ENCODE results near the gene ABHD17C. TPM values are rescaled to one million over a fixed set of nuclear protein-coding genes. Genes with fewer than 3 reads are reported as not detected.

Gene ABHD17C
- total RNA-seq, 1 experiment from 2014 or later = 11.9 TPM

GRCh38 chr15:80776420-80777045, 81.4 kb downstream of the ABHD17C start:
- DNase-seq (ENCODE audit: unreplicated experiment) = peak; percentile 65
- peaks cover 20% of the 10 kb centered on the region for H3K4me1 Mint-ChIP-seq (ENCODE audit: insufficient read depth, unreplicated experiment)
- no peaks in the 10 kb centered on the region for H3K9me3 Mint-ChIP-seq (ENCODE audit: unreplicated experiment)
- POLR2A ChIA-PET = interaction anchor here (0.9 to 3.3 kb wide), 7 partner anchors 58 to 321 kb away, joined by 3 to 33 read pairs (median 5); partner anchors contain the start of gene ABHD17C
- no TSS peak for BruUV-seq (replicated peaks)
- H3K27me3 Mint-ChIP-seq (ENCODE audit: insufficient read depth, unreplicated experiment) = no peaks in the 10 kb centered on the region
- CTCF ChIA-PET = interaction anchor here (0.6 to 6.9 kb wide), 36 partner anchors 8 to 357 kb away, joined by 3 to 260 read pairs (median 4); partner anchors contain the start of gene ABHD17C
- no peaks in the 10 kb centered on the region for H3K36me3 Mint-ChIP-seq (ENCODE audit: insufficient read depth, unreplicated experiment)
- H3K4me3 Mint-ChIP-seq (ENCODE audit: unreplicated experiment) = no peak overlapping the region
- H3K27ac Mint-ChIP-seq (ENCODE audit: low read depth, unreplicated experiment) = peak overlapping the region; percentile 31
- TF ChIP-seq, protein P1, sequence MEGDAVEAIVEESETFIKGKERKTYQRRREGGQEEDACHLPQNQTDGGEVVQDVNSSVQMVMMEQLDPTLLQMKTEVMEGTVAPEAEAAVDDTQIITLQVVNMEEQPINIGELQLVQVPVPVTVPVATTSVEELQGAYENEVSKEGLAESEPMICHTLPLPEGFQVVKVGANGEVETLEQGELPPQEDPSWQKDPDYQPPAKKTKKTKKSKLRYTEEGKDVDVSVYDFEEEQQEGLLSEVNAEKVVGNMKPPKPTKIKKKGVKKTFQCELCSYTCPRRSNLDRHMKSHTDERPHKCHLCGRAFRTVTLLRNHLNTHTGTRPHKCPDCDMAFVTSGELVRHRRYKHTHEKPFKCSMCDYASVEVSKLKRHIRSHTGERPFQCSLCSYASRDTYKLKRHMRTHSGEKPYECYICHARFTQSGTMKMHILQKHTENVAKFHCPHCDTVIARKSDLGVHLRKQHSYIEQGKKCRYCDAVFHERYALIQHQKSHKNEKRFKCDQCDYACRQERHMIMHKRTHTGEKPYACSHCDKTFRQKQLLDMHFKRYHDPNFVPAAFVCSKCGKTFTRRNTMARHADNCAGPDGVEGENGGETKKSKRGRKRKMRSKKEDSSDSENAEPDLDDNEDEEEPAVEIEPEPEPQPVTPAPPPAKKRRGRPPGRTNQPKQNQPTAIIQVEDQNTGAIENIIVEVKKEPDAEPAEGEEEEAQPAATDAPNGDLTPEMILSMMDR (IDR thresholded peaks at IDR 0.05; ENCODE audit: unreplicated experiment) = peak; percentile 54
- intact Hi-C loops (cut with micrococcal nuclease) = loop anchor here (1.0 kb wide), 2 partner anchors 80 to 357 kb away; no protein-coding TSS in a partner anchor

DNA sequence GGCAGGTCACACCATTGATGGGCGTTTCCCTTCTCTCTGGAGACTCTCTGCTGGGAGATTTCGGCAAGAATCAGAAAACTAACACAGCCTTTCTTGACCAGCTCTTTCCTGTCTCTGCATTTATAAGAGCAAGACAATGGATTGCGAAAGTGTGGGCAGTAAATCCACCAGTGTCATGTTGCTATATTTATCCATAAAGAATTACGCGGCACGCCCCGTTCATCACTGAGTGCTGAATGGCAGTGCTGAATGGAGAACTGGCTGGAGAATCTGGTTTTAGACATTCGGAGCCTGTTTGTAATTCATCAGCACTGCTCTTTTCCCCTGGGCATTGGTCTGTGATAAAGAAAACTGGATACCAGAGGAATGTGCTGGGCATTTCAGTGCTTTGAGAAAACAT, 82.0 kb downstream of the ABHD17C start:
- Mint-ChIP-seq H3K27me3 (ENCODE audit: insufficient read depth, unreplicated experiment) (no peaks in the 10 kb centered on the region), H3K4me3 (ENCODE audit: unreplicated experiment) (no peak overlapping the region), H3K27ac (ENCODE audit: low read depth, unreplicated experiment) (no peak overlapping the region), H3K9me3 (ENCODE audit: unreplicated experiment) (no peaks in the 10 kb centered on the region), H3K4me1 (ENCODE audit: insufficient read depth, unreplicated experiment) (peaks cover 20% of the 10 kb centered on the region), H3K36me3 (ENCODE audit: insufficient read depth, unreplicated experiment) (no peaks in the 10 kb centered on the region)
- TF ChIP-seq, protein P1 (IDR thresholded peaks at IDR 0.05; ENCODE audit: unreplicated experiment) = no peak
- ChIA-PET CTCF (interaction anchor here (0.6 to 6.9 kb wide), 27 partner anchors 9 to 357 kb away, joined by 3 to 260 read pairs (median 5); no protein-coding TSS in a partner anchor), POLR2A (interaction anchor here (1.4 to 3.3 kb wide), 5 partner anchors 59 to 322 kb away, joined by 3 to 33 read pairs (median 5); partner anchors contain the start of gene ABHD17C)
- peak; percentile 83 for DNase-seq (ENCODE audit: unreplicated experiment)
- intact Hi-C loops (cut with micrococcal nuclease) = no loop called here
- no TSS peak for BruUV-seq (replicated peaks)

GRCh38 chr15:80777826-80778620, 82.9 kb downstream of the ABHD17C start:
- H3K27me3 Mint-ChIP-seq (ENCODE audit: insufficient read depth, unreplicated experiment) = no peaks in the 10 kb centered on the region
- ChIA-PET POLR2A (interaction anchor here (1.5 to 3.3 kb wide), 4 partner anchors 60 to 210 kb away, joined by 3 to 33 read pairs (median 16); partner anchors contain the start of gene ABHD17C), CTCF (interaction anchor here (0.6 to 6.9 kb wide), 21 partner anchors 10 to 488 kb away, joined by 3 to 260 read pairs (median 5); no protein-coding TSS in a partner anchor)
- peaks cover 20% of the 10 kb centered on the region for H3K4me1 Mint-ChIP-seq (ENCODE audit: insufficient read depth, unreplicated experiment)
- H3K36me3 Mint-ChIP-seq (ENCODE audit: insufficient read depth, unreplicated experiment) = no peaks in the 10 kb centered on the region
- H3K4me3 Mint-ChIP-seq (ENCODE audit: unreplicated experiment) = no peak overlapping the region
- no peak overlapping the region for H3K27ac Mint-ChIP-seq (ENCODE audit: low read depth, unreplicated experiment)
- intact Hi-C loops (cut with micrococcal nuclease) = loop anchor here (2.0 kb wide), 1 partner anchor 489 kb away; no protein-coding TSS in a partner anchor
- no peaks in the 10 kb centered on the region for H3K9me3 Mint-ChIP-seq (ENCODE audit: unreplicated experiment)
- TF ChIP-seq, protein P1 (IDR thresholded peaks at IDR 0.05; ENCODE audit: unreplicated experiment) = no peak
- DNase-seq (ENCODE audit: unreplicated experiment) = peak; percentile 34
- BruUV-seq (replicated peaks) = no TSS peak

GRCh38 chr15:80778621-80778963, 83.5 kb downstream of the ABHD17C start:
- no peak overlapping the region for H3K27ac Mint-ChIP-seq (ENCODE audit: low read depth, unreplicated experiment)
- no peak for DNase-seq (ENCODE audit: unreplicated experiment)
- no peaks in the 10 kb centered on the region for H3K9me3 Mint-ChIP-seq (ENCODE audit: unreplicated experiment)
- CTCF ChIA-PET = interaction anchor here (0.6 to 6.9 kb wide), 24 partner anchors 13 to 322 kb away, joined by 3 to 260 read pairs (median 6); no protein-coding TSS in a partner anchor
- no peaks in the 10 kb centered on the region for H3K27me3 Mint-ChIP-seq (ENCODE audit: insufficient read depth, unreplicated experiment)
- POLR2A ChIA-PET = interaction anchor here (0.6 to 3.3 kb wide), 6 partner anchors 52 to 210 kb away, joined by 3 to 33 read pairs (median 12); partner anchors contain the start of gene ABHD17C
- H3K4me1 Mint-ChIP-seq (ENCODE audit: insufficient read depth, unreplicated experiment) = peaks cover 20% of the 10 kb centered on the region
- H3K4me3 Mint-ChIP-seq (ENCODE audit: unreplicated experiment) = no peak overlapping the region
- BruUV-seq (replicated peaks) = no TSS peak
- no peaks in the 10 kb centered on the region for H3K36me3 Mint-ChIP-seq (ENCODE audit: insufficient read depth, unreplicated experiment)
- TF ChIP-seq, protein P1 (IDR thresholded peaks at IDR 0.05; ENCODE audit: unreplicated experiment) = no peak
- intact Hi-C loops (cut with micrococcal nuclease) = loop anchor here (2.0 kb wide), 1 partner anchor 488 kb away; no protein-coding TSS in a partner anchor

Data from MCF 10A (cell line).